Thymus (tissue), 11 donors: ENCODE results near the gene TDG. TPM values are rescaled to one million over a fixed set of nuclear protein-coding genes. Genes with fewer than 3 reads are reported as not detected.
A peak's percentile ranks its signal among the peaks of the same experiment; 100 is the strongest.

Experiments used
- DNase-seq, 9 donors: peaks; one replicate each; pipeline ENCODE4 v3.0.0-alpha.2; 2013; ENCODE audit warnings: low spot score in 9 of 9, low read depth in 6 of 9, missing footprints in 1 of 9
- H3K27ac ChIP-seq, 2 donors: one replicate each; pipeline ENCODE4 v1.5.1; 2013; ENCODE audit warnings: control low read depth in 1 of 2, low read depth in 1 of 2, low read length in 1 of 2, mild to moderate bottlenecking in 1 of 2, moderate library complexity in 1 of 2
- H3K27me3 ChIP-seq, 2 donors: one replicate each; pipeline ENCODE4 v1.5.1; 2013; ENCODE audit warnings: low read length in 1 of 2; ENCODE audit not compliant: control insufficient read depth in 2 of 2, insufficient read depth in 1 of 2
- H3K36me3 ChIP-seq, 2 donors: one replicate each; pipeline ENCODE4 v1.5.1; 2013; ENCODE audit warnings: low read length in 1 of 2, mild to moderate bottlenecking in 1 of 2, moderate library complexity in 1 of 2; ENCODE audit not compliant: control insufficient read depth in 2 of 2, insufficient read depth in 2 of 2
- H3K4me1 ChIP-seq, 2 donors: one replicate each; pipeline ENCODE4 v1.5.1; 2013; ENCODE audit warnings: low read length in 2 of 2; ENCODE audit not compliant: control insufficient read depth in 2 of 2, insufficient read depth in 2 of 2
- H3K4me3 ChIP-seq, 2 donors: one replicate each; pipeline ENCODE4 v1.5.1; 2013; ENCODE audit warnings: low read length in 2 of 2, control low read depth in 1 of 2, mild to moderate bottlenecking in 1 of 2
- H3K9me3 ChIP-seq, 2 donors: one replicate each; pipeline ENCODE4 v1.5.1; 2013; ENCODE audit warnings: low read length in 1 of 2, mild to moderate bottlenecking in 1 of 2; ENCODE audit not compliant: control insufficient read depth in 2 of 2, insufficient read depth in 1 of 2
- WGBS: extraction: QIAGEN DNeasy Blood & Tissue Kit; methylation state at CpG from one replicate; pipeline ENCODE4 v1.1.7; 2013; 5-methylcytosine and 5-hydroxymethylcytosine counted together
- polyA plus RNA-seq: library from polyadenylated mRNA; stranded (reverse); fragments of 200-250 nt; gene quantifications from one replicate; pipeline ENCODE4 v1.2.3, GENCODE V29; 2013
- total RNA-seq: library from RNA; stranded (reverse); fragments of 120-200 nt; gene quantifications from one replicate; pipeline ENCODE4 v1.2.4, GENCODE V29; 2013
- donor health status: healthy.

Gene TDG
- total and polyA plus RNA-seq, 2 donors = 26.9 to 50.9 TPM

- peaks cover 0 to 3% of the 10 kb centered on the region in 2 donors for H3K9me3 ChIP-seq
- peak within 1 kb of the TSS; percentile 85 to 95 for H3K4me3 ChIP-seq
- peak within 1 kb of the TSS; percentile 99 to 100 for H3K27ac ChIP-seq
- H3K36me3 ChIP-seq = peaks cover 18 to 32% of the 10 kb centered on the region in 2 donors
- H3K4me1 ChIP-seq = peaks cover 23 to 42% of the 10 kb centered on the region in 2 donors
- WGBS = under 1% methylated on average over 56 of the region's 56 CpGs
- DNase-seq = peak; percentile 96 to 100 (median 99)
- H3K27me3 ChIP-seq = no peaks in the 10 kb centered on the region
Measured at GRCh38 chr12:103930034-103930786, 35.5 kb upstream of the TDG start, which contains the start of gene HSP90B1. Gene HSP90B1 (plus strand): TSS chr12:103930410. CDS start chr12:103930516, 106 bp downstream.

- H3K9me3 ChIP-seq = peaks cover 0 to 3% of the 10 kb centered on the region in 2 donors
- H3K4me3 ChIP-seq = peak overlapping the region; percentile 85 to 95
- peaks cover 24 to 41% of the 10 kb centered on the region in 2 donors for H3K36me3 ChIP-seq
- H3K4me1 ChIP-seq = peaks cover 23 to 38% of the 10 kb centered on the region in 2 donors
- 4% methylated on average over 37 of the region's 37 CpGs for WGBS
- peak in 4 of 9 donors; percentile 22 to 45 (median 24) for DNase-seq
- no peaks in the 10 kb centered on the region for H3K27me3 ChIP-seq
- peak overlapping the region; percentile 84 to 92 for H3K27ac ChIP-seq
Measured at GRCh38 chr12:103930787-103931735, 34.6 kb upstream of the TDG start.

- Histone ChIP-seq H3K9me3 (peaks cover 0 to 3% of the 10 kb centered on the region in 2 donors), H3K4me1 (peaks cover 13 to 21% of the 10 kb centered on the region in 2 donors), H3K36me3 (peaks cover 34 to 61% of the 10 kb centered on the region in 2 donors), H3K27ac (no peak overlapping the region), H3K4me3 (peak overlapping the region in 1 of 2 donors; percentile 95), H3K27me3 (no peaks in the 10 kb centered on the region)
- WGBS = 85% methylated on average over 2 of the region's 2 CpGs
- no peak for DNase-seq
Measured at GRCh38 chr12:103933237-103933636, 32.4 kb upstream of the TDG start.

- Histone ChIP-seq H3K4me3 (no peak overlapping the region), H3K4me1 (peaks cover 6 to 9% of the 10 kb centered on the region in 2 donors), H3K36me3 (peaks cover 49 to 93% of the 10 kb centered on the region in 2 donors)
Measured at GRCh38 chr12:103936679-103937078, 29.0 kb upstream of the TDG start.

GRCh38 chr12:103944964-103945363 is 20.7 kb upstream of the TDG start:
- Histone ChIP-seq H3K9me3 (no peaks in the 10 kb centered on the region), H3K36me3 (peaks cover 66 to 96% of the 10 kb centered on the region in 2 donors), H3K27me3 (no peaks in the 10 kb centered on the region), H3K27ac (no peak overlapping the region), H3K4me3 (no peak overlapping the region), H3K4me1 (peaks cover 0 to 4% of the 10 kb centered on the region in 2 donors)
- 83% methylated on average over 3 of the region's 3 CpGs for WGBS
- no peak for DNase-seq

More at GRCh38 chr12:103936679-103937078, 29.0 kb upstream of the TDG start:
- no peak for DNase-seq
- 98% methylated on average over 3 of the region's 3 CpGs for WGBS
- no peak overlapping the region for H3K27ac ChIP-seq
- no peaks in the 10 kb centered on the region for H3K9me3 ChIP-seq
- no peaks in the 10 kb centered on the region for H3K27me3 ChIP-seq

- whole genome bisulfite sequencing = 98% methylated on average over 7 of the region's 7 CpGs
- no peaks in the 10 kb centered on the region for H3K9me3 ChIP-seq
- H3K27me3 ChIP-seq = no peaks in the 10 kb centered on the region
- no peak overlapping the region for H3K4me3 ChIP-seq
- H3K27ac ChIP-seq = no peak overlapping the region
- H3K36me3 ChIP-seq = peaks cover 61 to 97% of the 10 kb centered on the region in 2 donors
- H3K4me1 ChIP-seq = peaks cover 0 to 4% of the 10 kb centered on the region in 2 donors
- no peak for DNase-seq
Measured at GRCh38 chr12:103947871-103948555, 17.7 kb upstream of the TDG start.

GRCh38 chr12:103948746-103949406 is 16.8 kb upstream of the TDG start:
- 76% methylated on average over 13 of the region's 13 CpGs for WGBS
- DNase-seq = no peak
- Histone ChIP-seq H3K4me1 (peaks cover 0 to 4% of the 10 kb centered on the region in 2 donors), H3K4me3 (no peak overlapping the region), H3K27ac (no peak overlapping the region), H3K36me3 (peaks cover 63 to 96% of the 10 kb centered on the region in 2 donors), H3K9me3 (no peaks in the 10 kb centered on the region), H3K27me3 (no peaks in the 10 kb centered on the region)

- Histone ChIP-seq H3K27me3 (no peaks in the 10 kb centered on the region), H3K36me3 (peaks cover 39 to 67% of the 10 kb centered on the region in 2 donors), H3K4me3 (no peak overlapping the region), H3K9me3 (no peaks in the 10 kb centered on the region), H3K4me1 (peaks cover 7 to 16% of the 10 kb centered on the region in 2 donors), H3K27ac (no peak overlapping the region)
- 50% methylated on average over 1 of the region's 1 CpG for WGBS
- no peak for DNase-seq
Measured at GRCh38 chr12:103952497-103952896, 13.2 kb upstream of the TDG start.
